Peyer's patch (tissue), 4 donors: Measurements from ENCODE around the gene CTF1. TPM values are rescaled to one million over a fixed set of nuclear protein-coding genes. Genes with fewer than 3 reads are reported as not detected.
A peak's percentile ranks its signal among the peaks of the same experiment; 100 is the strongest.

Experiments used
- DNase-seq, 3 donors: peaks; one replicate each; pipeline ENCODE4 v3.0.0-alpha.2; 2017 to 2019
- H3K27ac ChIP-seq, 4 donors: fragments of 200-600 bp; sonication (generic); one replicate each; pipeline ENCODE4 v1.5.1; 2016 to 2019
- H3K27me3 ChIP-seq, 2 donors: fragments of 200-600 bp; sonication (generic); one replicate each; pipeline ENCODE4 v1.5.1; 2019
- H3K36me3 ChIP-seq, 3 donors: fragments of 200-600 bp; sonication (generic); one replicate each; pipeline ENCODE4 v1.5.1; 2016 to 2019
- H3K4me1 ChIP-seq, 4 donors: fragments of 200-600 bp; sonication (generic); one replicate each; pipeline ENCODE4 v1.5.1; 2016 to 2019
- H3K4me3 ChIP-seq, 4 donors: fragments of 200-600 bp; sonication (generic); 1 replicate in 3 of 4; 2 replicates in 1 of 4; pipeline ENCODE4 v1.5.1; 2016 to 2019; ENCODE audit warnings: mild to moderate bottlenecking in 1 of 4
- H3K9me3 ChIP-seq, 4 donors: fragments of 200-600 bp; sonication (generic); one replicate each; pipeline ENCODE4 v1.5.1; 2016 to 2019; ENCODE audit warnings: mild to moderate bottlenecking in 1 of 4
- CTCF ChIP-seq, 6 experiments: fragments of 450-650 bp in 4 of 6; fragments of 200-600 bp in 2 of 6; sonication (generic) in 1 of 6; IDR thresholded peaks; one replicate each; pipeline ENCODE4 v1.5.1; 2017 to 2019; ENCODE audit warnings: antibody characterized with exemption in 6 of 6, mild to moderate bottlenecking in 3 of 6, moderate library complexity in 1 of 6
- POLR2A ChIP-seq, 2 donors: fragments of 450-650 bp; IDR thresholded peaks; one replicate each; pipeline ENCODE4 v1.5.1; 2017; ENCODE audit warnings: antibody characterized with exemption in 2 of 2, mild to moderate bottlenecking in 2 of 2, moderate library complexity in 2 of 2
- small RNA-seq, 2 donors: library from RNA; depleted of rRNA; stranded (forward); fragments of <200 nt; gene quantifications; one replicate each; pipeline ENCODE3, GENCODE V24; 2016
- total RNA-seq, 4 donors: library from RNA; depleted of rRNA; stranded (reverse); fragments of >200 nt; gene quantifications; one replicate each; pipeline ENCODE4 v1.1.0, GENCODE V29; 2016

CTF1 gene
- total RNA-seq, 4 donors from 2014 or later = 1.2 TPM; not detected in 3

- peak overlapping the region; percentile 71 to 98 (median 93) for H3K27ac ChIP-seq
- peaks cover 2 to 37% (median 7%) of the 10 kb centered on the region in 4 donors for H3K4me1 ChIP-seq
Observed at GRCh38 chr16:30950516-30951065, 54.2 kb downstream of the CTF1 start.

GRCh38 chr16:30951193-30951592 is 54.8 kb downstream of the CTF1 start:
- TF ChIP-seq CTCF (IDR thresholded peaks at IDR 0.05) (no peak), POLR2A (IDR thresholded peaks at IDR 0.05) (no peak)
- H3K27ac ChIP-seq = peak overlapping the region in 2 of 4 donors; percentile 13 to 98
- no peaks in the 10 kb centered on the region for H3K9me3 ChIP-seq
- peaks cover 2 to 37% (median 7%) of the 10 kb centered on the region in 4 donors for H3K4me1 ChIP-seq
- H3K27me3 ChIP-seq = no peaks in the 10 kb centered on the region
- DNase-seq = no peak
- no peaks in the 10 kb centered on the region for H3K36me3 ChIP-seq
- no peak overlapping the region for H3K4me3 ChIP-seq

More at GRCh38 chr16:30950516-30951065, 54.2 kb downstream of the CTF1 start:
- H3K27me3 ChIP-seq = no peaks in the 10 kb centered on the region
- H3K4me3 ChIP-seq = peak overlapping the region; percentile 58 to 98 (median 96)
- TF ChIP-seq POLR2A (IDR thresholded peaks at IDR 0.05) (no peak), CTCF (IDR thresholded peaks at IDR 0.05) (no peak)
- no peak for DNase-seq
- H3K36me3 ChIP-seq = no peaks in the 10 kb centered on the region
- H3K9me3 ChIP-seq = no peaks in the 10 kb centered on the region

- no peak overlapping the region for H3K4me3 ChIP-seq
- DNase-seq = no peak
- no peaks in the 10 kb centered on the region for H3K9me3 ChIP-seq
- H3K27me3 ChIP-seq = no peaks in the 10 kb centered on the region
- TF ChIP-seq CTCF (IDR thresholded peaks at IDR 0.05) (no peak), POLR2A (IDR thresholded peaks at IDR 0.05) (no peak)
- peaks cover 2 to 41% (median 7%) of the 10 kb centered on the region in 4 donors for H3K4me1 ChIP-seq
- no peaks in the 10 kb centered on the region for H3K36me3 ChIP-seq
- peak overlapping the region in 2 of 4 donors; percentile 13 to 22 for H3K27ac ChIP-seq
Observed at GRCh38 chr16:30951750-30952149, 55.3 kb downstream of the CTF1 start.

GRCh38 chr16:30953111-30953510 is 56.7 kb downstream of the CTF1 start:
- H3K4me1 ChIP-seq = peaks cover 2 to 38% (median 7%) of the 10 kb centered on the region in 4 donors
- no peaks in the 10 kb centered on the region for H3K9me3 ChIP-seq
- H3K4me3 ChIP-seq = no peak overlapping the region
- no peak for TF ChIP-seq CTCF (IDR thresholded peaks at IDR 0.05)
- no peak for TF ChIP-seq POLR2A (IDR thresholded peaks at IDR 0.05)
- H3K27ac ChIP-seq = peak overlapping the region in 1 of 4 donors; percentile 25
- no peak for DNase-seq
- no peaks in the 10 kb centered on the region for H3K27me3 ChIP-seq
- H3K36me3 ChIP-seq = no peaks in the 10 kb centered on the region

Small RNA genes within 50 kb of the gene (small RNA-seq; reads per million reads assigned to genes)
- gene AC135048.1 (0 reads per million in 2 donors), gene MIR4519 (0 reads per million in 2 donors), gene MIR762 (0 reads per million in 2 donors)

Other genes with a start within 250 kb of the CTF1 start
- 100 to 1,000 TPM in 1 of 4 donors, 10 to 100 TPM in 3; 45.5 to 107 (median 65.0) TPM for gene PRR14, start 245.7 kb upstream of the CTF1 start, total RNA-seq
- gene FBRS, start 238.2 kb upstream of the CTF1 start, total RNA-seq = 100 to 1,000 TPM in 1 of 4 donors, 10 to 100 TPM in 3; 51.2 to 167 (median 72.2) TPM
- gene SRCAP, start 197.4 kb upstream of the CTF1 start, total RNA-seq = 100 to 1,000 TPM in 1 of 4 donors, 10 to 100 TPM in 3; 50.4 to 109 (median 81.8) TPM
- gene PHKG2, start 148.2 kb upstream of the CTF1 start, total RNA-seq = 10 to 100 TPM; 38.9 to 94.1 (median 57.7) TPM
- 10 to 100 TPM in 1 of 4 donors, 1 to 10 TPM in 3; 2.9 to 17.3 (median 4.2) TPM for gene CFAP119, start 134.6 kb upstream of the CTF1 start, total RNA-seq
- 100 to 1,000 TPM in 1 of 4 donors, 10 to 100 TPM in 3; 45.0 to 115 (median 73.0) TPM for gene RNF40, start 134.3 kb upstream of the CTF1 start, total RNA-seq
- gene ZNF629, start 109.4 kb upstream of the CTF1 start, total RNA-seq = 10 to 100 TPM; 10.9 to 28.7 (median 19.0) TPM
- gene BCL7C, start 2.5 kb upstream of the CTF1 start, total RNA-seq = 10 to 100 TPM; 12.1 to 23.9 (median 17.8) TPM
- 10 to 100 TPM; 25.0 to 51.2 (median 47.9) TPM for gene FBXL19, start 27.0 kb downstream of the CTF1 start, total RNA-seq
- 10 to 100 TPM; 10.7 to 25.0 (median 20.3) TPM for gene ORAI3, start 52.5 kb downstream of the CTF1 start, total RNA-seq
- 10 to 100 TPM in 3 of 4 donors, 1 to 10 TPM in 1; 10.0 to 22.0 (median 16.5) TPM for gene SETD1A, start 61.1 kb downstream of the CTF1 start, total RNA-seq
- gene HSD3B7, start 88.6 kb downstream of the CTF1 start, total RNA-seq = 10 to 100 TPM; 38.8 to 59.1 (median 52.2) TPM
- 1 to 10 TPM in 2 of 4 donors, under 1 TPM in 1, not detected in 1; 0.18 to 1.3 (median 1.0) TPM for gene STX1B, start 114.0 kb downstream of the CTF1 start, total RNA-seq
- gene STX4, start 136.9 kb downstream of the CTF1 start, total RNA-seq = 100 to 1,000 TPM in 3 of 4 donors, 10 to 100 TPM in 1; 60.2 to 159 (median 101) TPM
- 10 to 100 TPM in 2 of 4 donors, 1 to 10 TPM in 2; 3.3 to 17.2 (median 11.4) TPM for gene ZNF668, start 177.6 kb downstream of the CTF1 start, total RNA-seq
- gene ZNF646, start 177.8 kb downstream of the CTF1 start, total RNA-seq = 10 to 100 TPM; 11.6 to 42.1 (median 29.8) TPM
- gene PRSS53, start 192.3 kb downstream of the CTF1 start, total RNA-seq = 10 to 100 TPM in 2 of 4 donors, 1 to 10 TPM in 2; 6.8 to 18.4 (median 12.0) TPM
- gene VKORC1, start 198.2 kb downstream of the CTF1 start, total RNA-seq = 100 to 1,000 TPM in 2 of 4 donors, 10 to 100 TPM in 2; 20.6 to 207 (median 102) TPM
- gene BCKDK, start 211.8 kb downstream of the CTF1 start, total RNA-seq = 10 to 100 TPM; 30.5 to 71.4 (median 41.8) TPM
- gene KAT8, start 221.1 kb downstream of the CTF1 start, total RNA-seq = 10 to 100 TPM; 41.5 to 89.4 (median 70.0) TPM
- 100 to 1,000 TPM in 3 of 4 donors, 10 to 100 TPM in 1; 27.2 to 666 (median 549) TPM for gene PRSS8, start 239.1 kb downstream of the CTF1 start, total RNA-seq